ENCODE measurements around the gene PTGER1. TPM values are rescaled to one million over a fixed set of nuclear protein-coding genes. Genes with fewer than 3 reads are reported as not detected.
A peak's percentile ranks its signal among the peaks of the same experiment; 100 is the strongest.
"Not testable (repeated sequence)": the region's sequence is repeated elsewhere in the genome, so short reads cannot be mapped to it uniquely, and the experiment has no call there.

Gene PTGER1
- total and polyA plus RNA-seq, 2 experiments from 2014 or later, result 0.60 to 3.5 TPM

DNA sequence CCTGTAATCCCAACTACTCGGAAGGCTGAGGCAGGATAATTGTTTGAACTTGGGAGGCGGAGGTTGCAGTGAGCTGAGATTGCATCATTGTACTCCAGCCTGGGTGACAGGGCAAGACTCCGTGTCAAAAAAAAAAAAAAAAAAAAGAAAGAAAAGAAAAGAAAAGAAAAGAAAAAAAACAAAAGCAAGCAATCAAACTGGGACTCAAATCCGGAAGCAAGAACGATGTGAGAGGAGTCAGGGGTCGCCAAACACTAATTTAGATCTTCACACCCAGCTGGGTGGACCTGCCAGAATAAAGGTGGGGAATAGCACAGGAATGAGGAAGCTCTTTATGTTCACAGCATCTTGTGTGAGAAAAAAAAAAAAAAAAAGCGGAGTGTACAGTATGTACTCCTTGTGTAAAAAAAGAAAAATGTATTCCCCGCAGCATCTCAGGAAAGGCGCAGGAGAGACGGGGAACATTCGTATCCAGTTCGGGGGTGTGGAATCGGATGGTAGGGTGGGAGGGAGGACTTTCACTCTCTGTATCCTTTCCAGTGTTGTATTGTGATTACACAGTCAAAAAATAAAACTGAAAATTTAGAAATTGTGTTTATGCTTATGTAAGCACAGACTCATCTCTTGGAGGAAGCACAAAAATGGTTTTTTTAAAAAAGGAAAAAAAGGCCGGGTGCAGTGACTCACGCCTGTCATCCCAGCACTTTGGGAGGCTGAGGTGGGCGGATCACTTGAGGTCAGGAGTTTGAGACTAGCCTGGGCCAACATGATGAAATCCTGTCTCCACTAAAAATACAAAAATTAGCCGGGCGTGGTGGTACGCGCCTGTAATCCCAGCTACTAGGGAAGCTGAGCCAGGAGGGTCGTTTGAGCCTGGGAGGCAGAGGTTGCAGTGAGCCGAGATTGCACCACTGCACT lies 35.4 kb upstream of the PTGER1 start:
- 69% methylated on average over 21 of the region's 22 CpGs for WGBS (ENCODE audit: low lambda C conversion rate, missing lambda C conversion rate)
- DNase-seq (ENCODE audit: low spot score), result no peak

DNA sequence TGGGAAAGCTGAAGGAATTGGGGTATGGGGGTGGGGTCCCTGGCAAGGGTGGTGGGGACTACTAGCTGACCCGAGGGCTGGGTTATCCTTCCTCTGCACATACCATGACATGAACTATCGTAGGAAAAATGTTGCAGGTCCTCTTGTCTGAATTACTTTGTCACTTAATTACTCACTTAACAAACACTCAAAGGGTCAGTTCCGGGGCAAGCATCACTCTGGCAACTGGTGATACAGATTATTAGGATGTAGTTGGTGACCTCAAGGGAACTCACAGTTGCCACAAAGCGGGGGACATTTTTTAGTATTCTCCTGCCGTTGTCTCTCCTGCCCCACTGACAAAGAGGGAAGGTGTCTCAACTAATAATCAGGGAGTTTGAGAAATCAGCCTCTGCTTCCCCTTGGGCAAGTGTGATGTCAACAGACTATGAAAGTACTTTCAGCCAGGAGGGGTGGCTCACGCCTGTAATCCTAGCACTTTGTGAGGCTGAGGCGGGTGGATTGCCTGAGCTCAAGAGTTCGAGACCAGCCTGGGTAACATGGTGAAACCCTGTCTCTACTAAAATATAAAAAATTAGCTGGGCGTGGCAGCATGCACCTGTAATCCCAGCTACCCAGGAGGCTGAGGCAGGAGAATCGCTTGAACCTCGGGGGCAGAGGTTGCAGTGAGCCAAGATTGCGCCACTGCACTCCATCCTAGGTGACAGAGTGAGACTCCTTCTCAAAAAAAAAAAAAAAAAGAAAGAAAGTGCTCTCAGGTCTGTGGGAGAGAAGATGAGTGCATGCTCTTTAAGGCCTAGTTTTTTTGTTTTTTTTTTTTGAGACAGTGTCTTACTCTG lies 32.8 kb upstream of the PTGER1 start:
- Histone ChIP-seq H3K9me2 (replicated peaks; ENCODE audit: insufficient read depth) (no peaks in the 10 kb centered on the region), H4K20me1 (ENCODE audit: insufficient read depth, poor library complexity, severe bottlenecking) (no peaks in the 10 kb centered on the region), H2AFZ (no peak overlapping the region), H3K27ac (peak overlapping the region; percentile 98), H3K79me2 (no peaks in the 10 kb centered on the region), H3K9me3 (ENCODE audit: low read depth) (no peaks in the 10 kb centered on the region), H3K4me1 (ENCODE audit: insufficient read depth) (peaks cover 32% of the 10 kb centered on the region), H3K4me3 (no peak overlapping the region), H3K4me2 (no peak overlapping the region), H3K36me3 (replicated peaks; ENCODE audit: insufficient read depth, low read depth) (no peaks in the 10 kb centered on the region), H3K27me3 (no peaks in the 10 kb centered on the region)
- DNase-seq (ENCODE audit: low spot score), result peak; percentile 64
- 56% methylated on average over 12 of the region's 12 CpGs for WGBS (ENCODE audit: low lambda C conversion rate, missing lambda C conversion rate)
- TF ChIP-seq EZH2 (IDR thresholded peaks at IDR 0.05; ENCODE audit: borderline replicate concordance) (no peak), EZH2phosphoT487 (IDR thresholded peaks at IDR 0.05; ENCODE audit: low read depth, severe bottlenecking, unreplicated experiment) (no peak)
- TF ChIP-seq, protein P1, sequence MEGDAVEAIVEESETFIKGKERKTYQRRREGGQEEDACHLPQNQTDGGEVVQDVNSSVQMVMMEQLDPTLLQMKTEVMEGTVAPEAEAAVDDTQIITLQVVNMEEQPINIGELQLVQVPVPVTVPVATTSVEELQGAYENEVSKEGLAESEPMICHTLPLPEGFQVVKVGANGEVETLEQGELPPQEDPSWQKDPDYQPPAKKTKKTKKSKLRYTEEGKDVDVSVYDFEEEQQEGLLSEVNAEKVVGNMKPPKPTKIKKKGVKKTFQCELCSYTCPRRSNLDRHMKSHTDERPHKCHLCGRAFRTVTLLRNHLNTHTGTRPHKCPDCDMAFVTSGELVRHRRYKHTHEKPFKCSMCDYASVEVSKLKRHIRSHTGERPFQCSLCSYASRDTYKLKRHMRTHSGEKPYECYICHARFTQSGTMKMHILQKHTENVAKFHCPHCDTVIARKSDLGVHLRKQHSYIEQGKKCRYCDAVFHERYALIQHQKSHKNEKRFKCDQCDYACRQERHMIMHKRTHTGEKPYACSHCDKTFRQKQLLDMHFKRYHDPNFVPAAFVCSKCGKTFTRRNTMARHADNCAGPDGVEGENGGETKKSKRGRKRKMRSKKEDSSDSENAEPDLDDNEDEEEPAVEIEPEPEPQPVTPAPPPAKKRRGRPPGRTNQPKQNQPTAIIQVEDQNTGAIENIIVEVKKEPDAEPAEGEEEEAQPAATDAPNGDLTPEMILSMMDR (IDR thresholded peaks at IDR 0.05; ENCODE audit: poor library complexity), result no peak

More for the DNA sequence above, 35.4 kb upstream of the PTGER1 start:
- peak overlapping the region; percentile 16 for H2AFZ ChIP-seq
- no peak overlapping the region for H3K4me3 ChIP-seq
- peaks cover 15% of the 10 kb centered on the region for H3K79me2 ChIP-seq
- peak overlapping the region; percentile 81 for H3K27ac ChIP-seq
- H3K4me2 ChIP-seq, result peak overlapping the region; percentile 55
- H4K20me1 ChIP-seq (ENCODE audit: insufficient read depth, poor library complexity, severe bottlenecking), result peaks cover 17% of the 10 kb centered on the region
- H3K9me2 ChIP-seq (replicated peaks; ENCODE audit: insufficient read depth), result no peaks in the 10 kb centered on the region
- peaks cover 6% of the 10 kb centered on the region for H3K36me3 ChIP-seq (replicated peaks; ENCODE audit: insufficient read depth, low read depth)
- no peaks in the 10 kb centered on the region for H3K27me3 ChIP-seq
- peaks cover 38% of the 10 kb centered on the region for H3K4me1 ChIP-seq (ENCODE audit: insufficient read depth)
- TF ChIP-seq, protein P1 (IDR thresholded peaks at IDR 0.05; ENCODE audit: poor library complexity), result no peak
- TF ChIP-seq EZH2 (IDR thresholded peaks at IDR 0.05; ENCODE audit: borderline replicate concordance) (no peak), EZH2phosphoT487 (IDR thresholded peaks at IDR 0.05; ENCODE audit: low read depth, severe bottlenecking, unreplicated experiment) (no peak)
- H3K9me3 ChIP-seq (ENCODE audit: low read depth), result no peaks in the 10 kb centered on the region

DNA sequence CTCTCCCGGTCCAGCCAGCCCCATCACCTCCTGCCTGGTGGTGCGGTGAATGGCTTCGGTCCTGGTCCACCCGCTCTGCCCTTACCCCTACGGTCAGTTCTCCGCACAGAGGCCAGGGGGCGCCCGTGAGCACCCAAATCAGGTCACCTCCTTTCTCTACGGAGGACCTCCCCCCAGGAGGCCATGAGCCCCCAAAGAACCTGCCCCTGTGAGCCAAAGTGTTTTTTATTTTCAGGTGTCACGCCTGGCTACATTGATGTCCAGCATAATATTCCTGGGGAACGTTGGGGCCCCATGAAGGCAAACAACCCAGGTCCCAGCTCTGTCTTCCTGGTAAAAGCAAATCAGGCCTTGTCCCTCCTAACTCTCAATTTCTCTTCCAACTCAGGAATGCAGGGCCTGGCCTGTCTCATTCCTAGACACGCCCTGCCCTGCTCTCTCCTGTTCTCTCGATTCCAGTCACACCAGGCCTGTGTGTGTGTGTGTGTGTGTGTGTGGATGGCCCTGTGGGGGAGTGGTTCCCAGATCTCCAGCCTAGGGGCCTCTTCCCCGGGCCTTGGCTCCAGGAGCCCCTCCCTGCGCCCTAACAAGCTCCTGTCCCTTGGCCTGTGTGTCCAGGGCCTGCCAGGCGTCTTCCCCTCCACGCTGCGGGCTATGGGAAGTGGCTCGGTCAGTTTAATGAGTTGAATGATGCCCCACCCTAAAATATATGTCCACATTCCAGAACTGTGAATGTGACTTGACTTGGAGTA lies 30.5 kb upstream of the PTGER1 start:
- no peaks in the 10 kb centered on the region for H4K20me1 ChIP-seq (ENCODE audit: insufficient read depth, poor library complexity, severe bottlenecking)
- WGBS (ENCODE audit: low lambda C conversion rate, missing lambda C conversion rate), result 27% methylated on average over 19 of the region's 19 CpGs
- no peaks in the 10 kb centered on the region for H3K27me3 ChIP-seq
- no peak overlapping the region for H3K4me3 ChIP-seq
- peaks cover 32% of the 10 kb centered on the region for H3K4me1 ChIP-seq (ENCODE audit: insufficient read depth)
- no peaks in the 10 kb centered on the region for H3K9me2 ChIP-seq (replicated peaks; ENCODE audit: insufficient read depth)
- peak overlapping the region; percentile 66 for H3K4me2 ChIP-seq
- H2AFZ ChIP-seq, result peak overlapping the region; percentile 39
- no peaks in the 10 kb centered on the region for H3K79me2 ChIP-seq
- H3K27ac ChIP-seq, result peak overlapping the region; percentile 98
- no peaks in the 10 kb centered on the region for H3K36me3 ChIP-seq (replicated peaks; ENCODE audit: insufficient read depth, low read depth)
- H3K9me3 ChIP-seq (ENCODE audit: low read depth), result no peaks in the 10 kb centered on the region
- TF ChIP-seq EZH2 (IDR thresholded peaks at IDR 0.05; ENCODE audit: borderline replicate concordance) (no peak), EZH2phosphoT487 (IDR thresholded peaks at IDR 0.05; ENCODE audit: low read depth, severe bottlenecking, unreplicated experiment) (no peak)
- TF ChIP-seq, protein P1 (IDR thresholded peaks at IDR 0.05; ENCODE audit: poor library complexity), result peak; percentile 57
- peak; percentile 84 for DNase-seq (ENCODE audit: low spot score)

DNA sequence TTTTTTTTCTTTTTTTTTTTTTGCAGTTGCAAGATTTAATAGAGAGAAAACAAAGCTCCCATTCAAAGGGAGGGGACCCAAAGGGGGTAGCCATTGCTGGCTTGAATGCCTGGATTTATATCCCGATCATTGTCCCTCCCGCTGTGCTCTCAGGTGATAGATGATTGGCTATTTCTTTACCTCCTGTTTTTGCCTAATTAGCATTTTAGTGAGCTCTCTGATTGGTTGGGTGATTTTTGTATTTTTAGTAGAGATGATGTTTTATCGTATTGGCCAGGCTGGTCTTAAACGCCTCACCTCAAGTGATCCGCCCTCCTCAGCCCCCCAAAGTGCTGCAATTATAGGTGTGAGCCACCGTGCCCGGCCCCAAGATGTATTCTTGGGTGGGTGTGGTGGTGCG lies 29.4 kb upstream of the PTGER1 start:
- not testable (repeated sequence) for H3K4me2 ChIP-seq

More for the DNA sequence above, 29.4 kb upstream of the PTGER1 start:
- not testable (repeated sequence) for H3K9me3 ChIP-seq (ENCODE audit: low read depth); H4K20me1 ChIP-seq (ENCODE audit: insufficient read depth, poor library complexity, severe bottlenecking); H3K36me3 ChIP-seq (replicated peaks; ENCODE audit: insufficient read depth, low read depth); H3K4me3 ChIP-seq; H3K9me2 ChIP-seq (replicated peaks; ENCODE audit: insufficient read depth); H2AFZ ChIP-seq; DNase-seq (ENCODE audit: low spot score); H3K27me3 ChIP-seq; H3K79me2 ChIP-seq
- 92% methylated on average over 8 of the region's 8 CpGs for WGBS (ENCODE audit: low lambda C conversion rate, missing lambda C conversion rate)
- Histone ChIP-seq H3K4me1 (ENCODE audit: insufficient read depth) (peaks cover 27% of the 10 kb centered on the region), H3K27ac (peak overlapping the region; percentile 98)
